T47D (cell line): Measurements from ENCODE around the gene MERTK.
"Not testable (repeated sequence)": the region's sequence is repeated elsewhere in the genome, so short reads cannot be mapped to it uniquely, and the experiment has no call there.

Experiments
- DNase-seq, 2 experiments: peaks; one replicate each; pipeline versions ENCODE4 v3.0.0 to v3.0.0-alpha.2; 2011 to 2012; ENCODE audit warnings: low read depth in 1 of 2, low spot score in 1 of 2
- JUND ChIP-seq: IDR thresholded peaks from 2 replicates; pipeline ENCODE4 v1.6.1; 2012; ENCODE audit warnings: low read depth
- in situ Hi-C: cut with HindIII; loops from 2 replicates; pipeline ENCODE4 v1.10.0; 2016; ENCODE audit warnings: low sequenced_read_pairs, low pct_unique_long_range_greater_than_20kb

Gene MERTK

DNA sequence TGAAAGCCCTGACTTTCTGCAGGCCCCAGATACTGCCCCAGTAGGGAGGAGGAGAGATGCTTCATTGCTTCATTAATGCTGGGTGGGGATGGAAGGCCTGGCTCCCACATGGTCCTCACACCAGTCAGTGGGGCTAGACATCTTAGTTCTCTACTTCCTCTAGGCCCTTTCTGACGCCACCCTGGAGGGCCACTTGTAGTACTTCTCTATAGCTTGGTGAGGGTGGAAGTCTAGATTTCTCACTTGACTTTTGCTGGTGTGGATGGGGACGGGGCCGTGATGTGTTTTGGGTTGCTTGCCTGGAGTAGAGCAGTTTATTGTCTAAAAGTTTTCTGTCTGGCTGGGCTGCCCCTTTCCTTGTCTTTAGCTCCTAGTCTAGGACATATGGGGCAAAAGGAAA is 18.7 kb downstream of the MERTK start:
- DNase-seq = no peak
- in situ Hi-C loops = no loop called here
- TF ChIP-seq JUND = no peak

DNA sequence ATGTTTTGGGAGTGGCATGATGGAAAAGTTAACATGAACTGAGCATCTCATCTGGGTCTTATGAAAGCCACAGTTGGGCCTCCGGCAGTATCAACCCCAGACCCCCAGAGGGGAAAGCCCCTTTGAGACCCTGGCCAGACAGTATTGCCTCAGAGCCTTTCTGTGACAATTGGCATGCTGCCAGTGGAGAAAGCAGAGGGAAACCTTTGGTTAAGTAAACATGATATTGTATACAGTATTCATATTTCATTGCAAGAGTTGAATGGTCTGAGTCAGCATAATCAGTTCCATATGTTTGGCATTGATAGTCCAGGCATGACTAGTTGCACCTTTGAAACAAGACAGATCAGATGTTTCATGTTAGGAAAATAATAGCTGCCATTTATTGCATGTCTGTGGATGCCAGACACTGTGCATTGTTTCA is 20.0 kb downstream of the MERTK start:
- DNase-seq = no peak
- no peak for TF ChIP-seq JUND
- in situ Hi-C loops = no loop called here

DNA sequence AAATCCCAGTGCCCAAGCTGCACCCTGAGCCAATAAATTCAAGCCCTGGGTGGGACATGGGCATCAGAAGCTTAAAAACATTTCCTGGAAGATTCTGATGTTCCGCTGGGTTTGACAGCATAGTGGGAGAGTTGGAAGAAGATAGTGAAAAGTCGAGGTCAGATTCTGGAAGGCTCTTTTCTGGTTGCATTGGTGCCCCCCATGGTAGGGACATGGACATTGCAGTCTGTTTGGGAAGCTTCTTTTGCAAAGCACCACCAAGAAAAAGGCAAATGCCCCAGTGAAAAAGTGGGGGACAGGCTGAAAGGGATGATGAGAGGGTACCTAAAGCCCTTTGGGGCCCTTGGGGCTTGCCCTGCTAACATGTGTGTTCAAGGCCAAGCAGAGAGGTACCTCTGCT is 21.0 kb downstream of the MERTK start:
- no peak for DNase-seq
- in situ Hi-C loops = no loop called here
- no peak for TF ChIP-seq JUND

DNA sequence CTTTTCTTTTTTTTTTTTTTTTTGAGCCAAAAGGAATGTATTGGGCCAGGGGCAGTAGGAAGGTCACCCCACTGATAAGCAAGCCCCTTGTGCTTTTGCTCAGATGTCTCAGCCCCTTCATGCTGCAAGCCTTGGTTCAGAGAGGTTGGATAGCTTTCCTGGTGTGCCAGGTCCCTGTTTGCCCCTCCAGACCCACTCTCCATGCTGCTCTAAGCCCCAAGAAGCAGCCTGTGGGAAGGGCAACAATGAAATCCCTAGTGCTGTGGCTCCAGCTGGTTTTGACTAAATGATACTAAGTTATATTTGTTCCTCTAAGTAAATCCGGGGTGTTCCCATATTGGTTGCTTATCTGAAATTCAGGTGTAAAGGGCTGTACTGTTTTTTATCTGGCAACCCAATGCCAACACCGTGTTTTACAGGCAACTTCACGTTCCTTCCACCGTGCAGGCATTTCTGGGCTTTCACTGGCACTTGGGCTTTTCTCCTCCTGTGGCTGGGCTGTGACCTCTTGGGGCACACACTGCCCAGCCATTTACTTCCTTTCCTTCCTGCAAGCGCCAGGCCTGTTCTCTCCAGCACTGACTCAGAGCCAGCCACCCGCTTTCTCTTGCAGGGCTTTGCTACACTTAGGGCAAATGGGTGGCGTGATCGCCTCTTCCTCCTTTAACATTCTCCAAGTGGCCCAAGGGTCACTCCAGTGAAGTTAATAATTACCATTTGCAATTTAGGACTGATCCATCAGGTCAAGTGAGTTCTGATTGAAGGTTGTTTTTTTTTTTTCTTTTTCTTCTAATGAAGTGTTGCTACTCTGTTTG is 21.6 kb downstream of the MERTK start:
- no peak for TF ChIP-seq JUND
- no peak for DNase-seq
- in situ Hi-C loops = no loop called here

DNA sequence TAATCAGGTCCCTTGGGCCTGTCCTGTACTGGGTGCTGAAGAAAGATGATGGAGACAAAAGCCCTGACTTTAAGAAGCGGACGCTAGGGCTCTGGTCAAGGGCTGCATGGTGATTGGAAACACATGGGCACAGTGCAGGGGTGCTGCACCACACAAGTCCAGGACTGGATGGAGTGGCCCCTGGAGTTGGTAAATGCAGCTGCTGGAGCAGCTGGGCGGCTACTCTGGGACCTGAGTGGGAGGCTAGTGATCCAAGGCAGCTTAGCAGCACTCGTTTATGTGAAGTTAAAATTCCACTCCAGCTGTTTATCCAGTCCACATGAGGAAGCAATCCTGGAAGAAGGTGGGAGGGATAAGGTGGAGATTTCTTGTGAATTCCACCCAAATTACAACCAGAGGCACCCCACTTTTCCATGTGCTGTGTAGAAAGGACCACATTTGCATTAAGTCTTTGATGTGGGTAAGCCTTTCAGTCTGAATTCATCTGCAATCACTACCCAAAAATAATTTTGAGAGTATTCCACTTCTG is 24.9 kb downstream of the MERTK start:
- no peak for TF ChIP-seq JUND
- DNase-seq = no peak
- in situ Hi-C loops = no loop called here

DNA sequence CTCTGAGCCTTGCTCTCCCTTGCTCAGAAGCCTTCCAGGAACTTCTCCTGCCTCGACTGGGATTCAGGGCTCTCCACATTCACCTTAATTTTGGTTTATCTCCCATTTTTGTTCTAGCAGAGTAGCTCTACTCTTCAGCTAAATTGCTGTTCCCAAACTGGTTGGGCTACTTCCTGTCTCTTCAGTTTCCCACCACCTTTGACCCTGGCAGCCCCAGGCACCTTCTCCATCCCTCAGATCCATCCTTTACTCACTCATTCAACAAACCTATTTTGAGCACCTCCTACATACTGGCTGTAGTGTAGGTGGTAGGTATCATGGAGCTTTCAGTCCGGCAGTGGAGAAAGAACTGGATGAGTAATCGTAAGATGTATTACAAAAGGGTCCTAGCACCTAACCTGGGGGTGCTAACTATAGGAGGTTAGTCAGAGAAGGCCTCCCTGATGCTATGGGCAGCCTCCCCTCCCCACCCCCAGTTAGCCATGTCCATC is 26.3 kb downstream of the MERTK start:
- in situ Hi-C loops = no loop called here
- TF ChIP-seq JUND = no peak
- peak in 1 of 2 experiments; percentile 38 for DNase-seq

DNA sequence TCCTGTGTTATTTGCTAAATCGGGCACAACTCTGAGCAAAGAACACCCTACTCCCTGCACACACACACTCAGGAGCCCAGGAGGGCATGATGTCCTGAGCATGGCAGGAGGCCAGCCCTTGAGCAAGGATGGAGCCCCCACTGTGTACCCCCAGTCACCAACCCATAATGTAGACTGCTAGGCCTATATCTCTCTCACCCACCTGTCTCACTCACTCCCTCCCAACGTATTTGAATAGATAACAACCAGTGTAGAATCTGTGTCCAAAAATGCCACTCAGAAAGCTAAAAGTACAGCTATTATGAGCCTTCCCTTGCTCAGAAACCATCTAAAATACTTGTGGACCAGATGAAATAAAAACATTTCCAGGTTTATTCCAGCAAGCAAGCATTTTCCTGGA is 29.3 kb downstream of the MERTK start:
- in situ Hi-C loops = no loop called here
- DNase-seq = no peak

DNA sequence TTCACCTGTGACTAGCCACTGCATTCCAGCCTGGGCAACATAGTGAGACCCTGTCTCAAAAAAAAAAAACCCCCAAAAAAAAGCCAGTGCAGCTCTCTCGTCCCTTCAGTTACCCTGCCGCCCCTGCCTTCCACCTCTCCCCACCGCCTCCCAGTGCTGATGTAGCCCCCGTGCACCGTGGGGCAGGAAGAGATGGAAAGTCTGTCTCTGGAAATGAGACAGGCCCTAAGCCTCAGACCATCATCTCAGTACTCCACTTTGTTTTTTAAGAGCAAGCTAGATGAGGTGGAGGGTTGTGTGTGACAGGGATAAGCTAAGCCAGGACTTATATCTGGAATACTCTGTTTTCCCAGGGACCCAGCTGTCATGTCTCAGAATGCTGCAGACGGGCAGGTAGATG is 32.0 kb downstream of the MERTK start:
- in situ Hi-C loops = no loop called here
- TF ChIP-seq JUND = no peak
- no peak for DNase-seq

More for the DNA sequence above, 29.3 kb downstream of the MERTK start:
- TF ChIP-seq JUND = no peak

DNA sequence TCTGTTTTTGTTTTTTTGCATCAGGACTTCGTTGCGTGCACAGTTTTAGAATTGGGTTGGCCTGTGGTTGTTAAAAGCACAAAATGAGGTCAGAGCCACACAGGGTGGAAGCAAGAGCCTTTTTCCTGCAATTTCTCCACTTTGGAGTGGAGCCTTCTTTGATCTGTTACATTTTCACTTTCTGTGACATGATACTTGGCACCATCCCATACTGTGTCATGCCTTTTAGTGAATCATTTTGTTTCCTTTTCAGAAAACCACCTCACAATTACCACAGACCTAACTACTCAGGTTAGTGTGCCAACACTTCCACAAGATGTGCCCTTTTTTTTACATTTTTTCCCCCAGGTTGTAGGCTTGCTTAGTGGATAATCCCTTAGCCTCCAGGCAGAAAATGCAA is 32.5 kb downstream of the MERTK start:
- no peak for TF ChIP-seq JUND

DNA sequence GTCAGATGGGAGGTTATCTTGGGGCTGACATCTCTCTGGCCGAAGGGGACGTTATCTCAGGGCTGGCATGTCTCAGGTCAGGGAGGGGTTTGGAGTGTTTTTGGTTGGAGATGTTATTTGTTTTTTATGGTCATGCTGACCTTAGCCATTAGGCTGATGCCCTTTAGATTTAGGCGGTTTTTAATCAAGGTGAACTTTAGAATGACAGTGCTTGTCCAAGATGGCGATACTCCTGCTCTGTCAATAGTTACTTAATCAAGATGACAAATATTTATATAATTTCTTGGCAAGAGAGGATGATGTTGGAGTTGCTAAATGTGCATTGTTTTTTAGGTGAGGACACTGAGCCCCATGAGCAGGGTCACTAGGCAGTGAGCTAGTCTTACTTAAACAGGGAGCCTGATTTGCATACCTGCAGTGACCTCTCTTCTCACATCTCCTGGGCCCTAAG is 34.5 kb downstream of the MERTK start:
- in situ Hi-C loops = no loop called here
- TF ChIP-seq JUND = no peak

More for the DNA sequence above, 32.5 kb downstream of the MERTK start:
- in situ Hi-C loops = no loop called here
- no peak for DNase-seq

DNA sequence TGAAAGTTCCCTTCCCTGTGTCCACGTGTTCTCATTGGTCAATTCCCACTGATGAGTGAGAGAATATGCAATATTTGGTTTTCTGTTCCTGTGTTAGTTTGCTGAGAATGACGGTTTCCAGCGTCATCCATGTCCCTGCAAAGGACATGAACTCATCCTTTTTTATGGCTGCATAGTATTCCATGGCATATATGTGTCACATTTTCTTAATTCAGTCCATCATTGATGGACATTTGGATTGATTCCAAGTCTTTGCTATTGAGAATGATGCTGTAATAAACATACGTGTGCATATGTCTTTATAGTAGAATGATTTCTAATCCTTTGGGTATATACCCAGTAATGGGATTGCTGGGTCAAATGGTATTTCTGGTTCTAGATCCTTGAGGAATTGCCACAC is 35.5 kb downstream of the MERTK start:
- in situ Hi-C loops, DNase-seq: not testable (repeated sequence)

More for the DNA sequence above, 34.5 kb downstream of the MERTK start:
- DNase-seq = no peak

DNA sequence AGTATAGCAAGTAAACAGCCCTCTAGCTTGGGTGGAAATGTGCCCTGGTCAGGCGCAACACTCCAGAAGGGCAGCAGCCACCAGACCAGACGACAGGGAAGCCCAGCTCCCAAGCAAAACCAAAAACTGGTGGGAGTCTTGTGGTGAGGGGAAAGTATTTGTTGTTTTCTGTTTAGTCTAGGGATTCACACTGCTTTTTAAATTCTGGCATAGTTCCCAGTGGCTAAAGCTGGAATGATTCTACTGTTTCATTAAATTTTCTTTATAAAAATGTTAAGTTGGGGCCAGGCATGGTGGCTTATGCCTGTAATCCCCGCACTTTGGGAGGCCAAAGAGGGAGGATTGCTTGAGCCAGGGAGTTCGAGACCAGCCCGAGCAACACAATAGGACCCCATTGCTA is 38.5 kb downstream of the MERTK start:
- no peak for DNase-seq
- no peak for TF ChIP-seq JUND
- in situ Hi-C loops = no loop called here

DNA sequence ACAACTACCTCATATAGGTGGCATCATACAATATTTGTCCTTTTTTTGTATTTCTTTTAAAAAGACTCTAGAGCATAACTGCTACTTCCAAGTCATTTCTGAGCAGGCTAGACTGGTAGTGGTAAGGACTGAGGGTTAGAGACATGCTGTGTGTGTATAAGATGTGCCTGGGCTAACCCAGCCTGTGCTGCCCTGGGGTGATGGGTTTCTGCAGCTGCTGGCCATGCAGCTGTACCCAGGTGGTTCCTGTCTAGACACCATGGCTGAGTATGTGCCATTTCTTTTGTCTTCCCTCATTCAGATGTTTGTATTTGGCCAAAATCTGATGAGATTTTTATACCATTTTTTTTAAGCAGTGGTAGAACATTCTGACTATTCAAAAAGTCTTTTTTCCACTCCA is 40.0 kb downstream of the MERTK start:
- TF ChIP-seq JUND = no peak
- DNase-seq = no peak
- in situ Hi-C loops = no loop called here
